GM10847 (cell line): ENCODE data around the gene OPCML.

Experiments used
- POLR2A ChIP-seq: IDR thresholded peaks from 2 replicates; pipeline ENCODE4 v1.6.1; 2011; ENCODE audit not compliant: insufficient read length; ENCODE audit errors: extremely low read depth

Gene OPCML

DNA sequence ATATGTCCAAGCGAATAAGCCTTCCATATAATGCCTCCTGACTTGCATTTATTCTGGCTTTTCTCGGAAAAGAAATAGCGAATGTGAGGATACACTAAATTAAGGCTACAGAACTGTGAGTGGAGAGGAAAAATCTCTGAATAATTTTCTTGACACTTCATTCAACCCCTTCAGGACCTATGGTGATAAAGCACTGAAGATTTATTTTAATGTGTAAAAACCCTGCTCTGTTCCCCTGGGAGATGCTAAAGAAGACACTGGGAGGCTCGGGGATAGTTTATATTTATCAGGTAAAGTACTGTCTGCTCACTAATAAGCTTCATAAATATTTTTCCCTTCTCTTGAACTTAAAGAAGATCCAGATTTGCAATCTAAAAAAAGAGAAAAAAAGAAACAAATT is 895.8 kb downstream of the OPCML start:
- TF ChIP-seq POLR2A, result no peak

DNA sequence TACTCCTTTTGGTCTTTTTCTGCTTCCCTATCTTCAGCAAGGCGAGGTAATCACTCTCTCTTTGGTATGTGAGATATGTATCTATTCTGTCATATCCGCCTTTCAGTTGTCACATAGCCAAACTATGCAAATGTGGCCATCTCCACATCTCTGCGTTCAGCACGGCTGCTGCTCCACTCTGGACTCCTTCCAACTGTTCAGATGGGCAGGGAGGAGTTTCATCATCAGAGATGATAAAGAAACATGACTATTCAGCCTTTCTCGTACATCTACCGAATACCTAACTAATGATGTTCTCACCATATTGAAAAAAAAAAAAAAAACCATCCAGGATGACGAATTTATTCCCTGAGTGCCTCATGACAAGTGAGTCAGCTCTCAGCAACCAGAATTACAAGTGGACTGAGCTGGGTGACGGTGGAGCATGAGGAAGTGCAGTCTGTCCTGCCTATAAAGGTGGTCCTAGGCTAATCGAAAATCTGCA is 899.6 kb downstream of the OPCML start:
- no peak for TF ChIP-seq POLR2A

DNA sequence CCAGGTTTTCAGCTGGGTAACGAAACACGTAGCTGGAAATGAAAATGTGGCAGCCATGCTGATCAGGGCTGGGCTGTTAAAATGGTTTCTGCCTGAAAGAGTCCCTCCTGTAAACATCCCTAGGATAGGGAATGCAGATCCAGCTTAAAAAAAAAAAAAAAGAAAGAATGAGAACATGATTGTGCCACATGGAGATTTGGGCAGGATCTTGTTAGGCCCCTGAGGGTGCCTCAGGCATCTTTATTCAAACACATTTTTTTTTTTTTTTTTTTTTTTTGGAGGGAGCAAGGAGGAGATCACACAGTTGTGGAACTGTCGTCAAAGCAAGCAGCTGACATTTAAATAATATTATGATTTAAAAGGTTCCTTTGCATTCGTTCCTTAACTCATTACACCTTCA is 900.3 kb downstream of the OPCML start:
- TF ChIP-seq POLR2A, result no peak

DNA sequence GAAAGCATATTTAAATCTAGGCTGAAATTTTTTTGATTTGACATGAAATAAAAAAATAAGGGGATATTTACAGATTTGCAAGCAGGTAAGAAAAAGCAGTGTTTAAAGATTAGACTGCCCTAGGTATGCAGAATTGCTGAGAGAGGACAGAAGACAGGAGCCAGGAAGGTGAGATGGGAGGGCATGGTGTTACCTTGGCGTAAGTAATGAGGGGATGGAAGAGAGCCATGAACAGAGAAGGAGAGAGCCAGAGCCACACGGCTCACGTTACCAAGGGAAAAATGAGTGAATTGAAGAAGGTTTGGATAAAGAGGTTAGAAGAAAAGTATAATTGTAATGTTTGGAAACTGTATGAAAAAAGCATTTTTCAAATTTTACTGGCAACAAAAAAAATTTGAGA is 904.3 kb downstream of the OPCML start:
- TF ChIP-seq POLR2A, result no peak

DNA sequence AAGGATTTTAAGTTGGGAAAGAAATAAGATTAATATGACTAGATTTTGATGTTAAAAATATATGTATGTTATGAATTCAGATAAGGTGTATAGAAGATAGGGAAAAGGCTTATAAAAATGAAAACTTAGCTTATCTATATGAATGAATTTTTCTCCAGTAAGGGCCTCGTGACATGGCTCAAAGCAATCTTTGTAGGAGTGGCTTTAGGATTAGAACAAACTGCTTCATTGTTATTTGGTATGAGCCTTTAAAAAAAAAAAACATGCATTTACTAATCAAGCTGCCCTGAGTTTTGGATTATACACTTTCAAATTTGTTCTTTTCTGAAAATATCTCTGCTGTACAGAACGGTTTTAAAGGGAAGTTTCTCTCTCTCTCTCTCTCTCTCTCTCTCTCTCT is 905.9 kb downstream of the OPCML start:
- no peak for TF ChIP-seq POLR2A

DNA sequence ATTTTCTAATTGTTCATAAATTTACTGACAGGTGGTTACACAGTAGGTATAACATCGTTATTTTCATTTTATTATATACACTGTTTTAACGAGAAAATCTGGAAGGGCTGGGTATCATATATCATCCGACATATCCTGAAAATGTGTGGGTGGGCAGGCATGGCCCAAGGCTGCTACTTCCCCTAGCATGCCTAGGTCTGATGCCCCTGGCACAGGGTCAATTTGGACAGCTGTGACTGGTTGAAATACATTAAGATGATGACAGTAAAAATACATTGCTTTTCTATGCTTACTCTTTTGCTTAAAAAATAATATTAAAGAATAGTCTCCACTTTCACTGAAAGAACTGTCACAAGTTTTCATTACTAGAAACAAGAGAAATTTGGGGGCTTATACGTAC is 908.8 kb downstream of the OPCML start:
- TF ChIP-seq POLR2A, result no peak

DNA sequence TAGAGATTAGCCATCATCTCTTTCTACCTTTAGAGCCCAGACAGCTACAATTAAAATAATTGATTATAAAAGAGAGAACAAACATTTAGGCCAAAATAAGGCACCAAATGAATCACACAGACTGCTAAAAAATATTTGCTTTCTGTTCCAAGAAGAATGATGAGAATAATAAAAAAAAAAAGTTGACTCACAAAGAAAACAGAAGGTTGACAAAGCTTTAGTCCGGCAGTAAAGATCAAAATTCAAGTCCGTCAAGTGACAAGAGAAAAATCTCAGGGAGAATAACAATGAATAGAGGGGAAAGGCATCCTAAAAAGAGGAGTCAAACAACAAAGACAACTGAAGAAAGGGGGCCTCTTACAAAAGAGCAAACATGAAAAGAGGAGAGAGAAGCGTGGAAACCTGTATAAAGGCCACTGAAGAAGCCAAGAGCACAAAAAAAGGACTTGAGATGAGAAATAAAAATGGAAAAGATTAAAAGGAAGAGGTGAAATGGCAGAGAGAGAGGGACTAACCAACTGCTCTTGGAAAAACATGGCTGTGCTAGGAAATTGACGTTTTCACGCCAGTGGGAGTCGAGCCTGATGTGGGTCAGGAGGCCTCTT is 910.2 kb downstream of the OPCML start:
- no peak for TF ChIP-seq POLR2A

DNA sequence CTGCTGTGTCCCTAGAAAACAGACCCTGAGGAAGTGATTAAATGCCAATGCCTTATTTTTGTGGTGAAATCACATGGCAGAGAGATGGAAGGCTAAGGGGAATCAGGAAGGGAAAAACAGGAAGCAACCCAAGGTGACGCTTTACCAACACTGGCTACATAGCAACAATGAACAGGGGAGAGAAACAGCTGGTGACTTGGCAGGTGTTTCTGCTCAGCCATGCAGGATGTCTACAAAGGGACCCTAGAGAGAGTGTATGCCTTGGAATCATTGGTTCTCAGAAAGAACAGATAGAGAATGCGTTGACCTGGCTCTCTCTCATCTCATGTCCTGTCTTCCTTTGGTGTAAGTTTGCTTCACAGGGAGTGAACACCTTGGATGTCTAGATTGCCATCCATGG is 911.9 kb downstream of the OPCML start:
- TF ChIP-seq POLR2A, result no peak

DNA sequence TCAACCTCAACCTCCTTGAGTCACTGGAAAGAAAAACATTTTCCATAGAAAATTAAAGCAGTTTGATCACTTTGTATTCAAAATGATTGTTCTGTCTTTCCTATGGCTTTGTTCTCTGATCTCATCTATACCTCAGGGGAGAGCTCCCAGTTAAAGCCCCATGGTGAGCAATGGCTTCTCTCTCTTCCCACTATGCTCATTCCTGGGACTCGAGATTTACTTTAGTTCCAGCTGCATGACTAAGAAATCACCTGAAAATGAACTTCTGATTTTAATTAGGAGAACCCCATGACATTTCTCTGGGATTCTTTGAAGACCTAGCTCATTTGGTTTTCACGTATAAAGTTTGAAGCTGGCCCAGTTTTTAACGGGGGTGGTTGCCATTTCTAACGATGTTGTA is 921.5 kb downstream of the OPCML start:
- no peak for TF ChIP-seq POLR2A

DNA sequence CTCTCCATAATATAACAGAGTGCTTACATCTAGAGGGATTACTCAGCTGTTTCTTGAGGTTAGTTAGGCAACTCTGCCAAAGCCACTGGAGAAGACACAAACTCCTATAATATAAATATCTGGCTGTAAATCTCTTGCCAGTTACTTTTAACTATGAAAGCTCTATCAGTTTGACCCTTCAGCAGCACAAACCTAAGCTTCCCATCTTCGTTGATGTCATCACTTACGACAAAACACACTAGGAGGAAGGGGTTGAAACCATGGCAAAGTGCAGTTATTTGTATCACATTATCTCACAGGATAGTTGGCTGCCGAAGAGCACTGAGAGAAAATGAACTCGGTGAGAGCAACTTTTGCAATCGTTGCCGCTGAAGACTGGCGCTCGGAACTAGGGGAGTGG is 922.1 kb downstream of the OPCML start:
- no peak for TF ChIP-seq POLR2A

DNA sequence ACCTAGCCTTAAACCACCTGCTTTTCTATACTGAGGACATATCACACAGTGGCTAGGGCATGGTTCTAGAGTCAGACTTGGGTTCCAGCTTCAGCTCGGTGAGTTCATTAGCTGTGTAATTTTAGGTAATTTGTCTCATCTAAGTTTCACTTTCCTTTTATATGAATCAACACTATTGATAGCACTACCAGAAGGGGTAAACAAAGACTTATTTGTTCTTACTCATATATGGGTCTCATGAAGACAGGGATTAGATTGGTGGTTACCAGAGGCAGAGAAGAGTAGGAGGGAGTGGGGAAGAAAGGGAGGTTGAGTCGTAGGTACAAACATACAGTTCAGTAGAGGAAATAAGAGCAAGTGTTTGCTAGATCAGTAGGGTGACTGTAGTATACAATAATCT is 924.7 kb downstream of the OPCML start:
- TF ChIP-seq POLR2A, result no peak

DNA sequence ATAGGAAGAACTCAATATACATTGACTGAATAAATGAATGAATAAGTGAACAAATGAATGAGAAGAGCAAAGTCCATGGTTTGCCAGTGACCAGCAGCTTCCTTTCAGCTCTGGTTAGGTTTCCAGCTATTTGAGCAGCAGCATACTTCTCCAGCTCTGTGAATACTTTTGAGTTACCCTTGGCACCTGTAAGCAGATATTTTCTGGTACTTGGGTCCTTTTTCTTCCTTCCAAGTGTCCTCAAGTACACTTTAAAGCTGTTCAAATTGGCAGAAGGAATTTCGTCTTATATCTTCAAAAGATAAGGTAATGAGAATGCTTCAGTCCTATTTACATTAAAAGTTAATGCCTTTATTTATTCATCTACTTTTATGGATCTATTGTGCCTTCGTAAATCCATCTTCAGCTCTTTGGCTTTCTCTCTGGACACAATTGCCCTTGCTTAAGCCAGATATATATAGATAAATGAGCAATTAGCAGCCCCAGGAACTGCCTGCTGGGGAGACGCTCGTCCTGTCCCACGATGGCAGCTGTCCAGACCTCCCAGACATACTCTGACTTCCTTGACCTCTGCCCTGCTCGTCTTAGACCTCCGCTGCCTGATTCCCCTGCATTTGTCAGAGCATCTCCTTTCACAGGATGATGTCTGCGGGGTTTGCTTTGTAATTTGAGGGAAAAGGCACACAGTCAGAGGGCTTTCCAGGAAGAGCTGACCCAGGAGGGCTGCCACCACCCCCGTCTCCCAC is 926.3 kb downstream of the OPCML start:
- TF ChIP-seq POLR2A, result no peak

DNA sequence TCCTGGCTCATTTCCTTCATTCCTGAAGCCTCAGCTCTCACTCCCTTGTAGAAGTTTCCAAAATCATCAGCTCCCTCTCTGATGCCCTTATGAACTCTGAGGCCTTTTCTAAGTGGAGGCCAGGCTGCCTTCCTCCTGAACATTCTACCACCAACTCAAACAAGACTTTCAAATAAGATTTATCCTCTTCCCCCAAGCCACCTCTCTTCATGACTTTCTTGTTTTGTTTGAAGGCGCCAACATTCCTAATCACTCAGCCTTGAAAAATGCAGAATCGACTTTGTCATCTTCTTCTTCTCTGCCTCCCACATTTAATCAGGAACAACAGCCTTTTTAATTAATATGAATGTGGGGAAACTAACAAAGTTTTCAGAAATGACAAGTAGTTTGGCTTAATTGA is 927.9 kb downstream of the OPCML start:
- no peak for TF ChIP-seq POLR2A

DNA sequence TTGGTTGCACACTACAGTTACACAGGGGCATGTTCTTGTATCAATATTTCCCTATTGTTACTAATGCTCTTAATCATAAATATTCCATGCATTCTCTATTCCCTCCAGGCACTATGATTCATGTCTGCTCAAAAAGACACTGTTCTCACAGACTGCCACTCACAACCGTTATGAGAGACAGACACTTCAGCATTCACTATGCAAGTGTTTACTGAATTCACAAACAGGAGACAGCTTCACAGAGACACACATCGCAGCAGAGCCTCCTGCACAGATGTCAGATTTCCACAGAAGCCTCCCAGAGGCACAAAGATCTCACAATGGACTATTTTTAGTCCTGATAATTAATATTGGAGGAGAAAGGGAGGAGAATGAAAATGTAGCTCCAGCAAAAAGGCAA is 930.4 kb downstream of the OPCML start:
- no peak for TF ChIP-seq POLR2A

DNA sequence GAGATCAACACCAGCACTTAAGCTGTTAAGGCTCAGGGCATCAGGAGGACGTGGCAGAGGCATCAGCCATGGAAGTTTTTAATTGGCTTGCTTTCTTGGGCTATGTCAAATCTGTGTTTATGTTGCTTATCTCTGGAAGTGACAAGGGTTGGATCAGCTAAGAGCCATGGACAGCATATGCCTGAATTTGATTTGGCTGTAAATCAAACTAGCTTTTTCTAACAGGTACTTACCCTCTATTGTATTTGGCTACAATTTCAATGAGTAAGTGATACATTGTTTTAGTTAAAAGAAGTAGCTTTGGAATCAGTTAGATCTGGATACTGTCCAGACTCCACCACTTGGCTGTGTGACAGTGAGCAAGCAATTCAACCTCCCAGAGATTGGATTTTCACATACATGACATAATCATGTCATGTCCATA is 936.6 kb downstream of the OPCML start:
- no peak for TF ChIP-seq POLR2A

DNA sequence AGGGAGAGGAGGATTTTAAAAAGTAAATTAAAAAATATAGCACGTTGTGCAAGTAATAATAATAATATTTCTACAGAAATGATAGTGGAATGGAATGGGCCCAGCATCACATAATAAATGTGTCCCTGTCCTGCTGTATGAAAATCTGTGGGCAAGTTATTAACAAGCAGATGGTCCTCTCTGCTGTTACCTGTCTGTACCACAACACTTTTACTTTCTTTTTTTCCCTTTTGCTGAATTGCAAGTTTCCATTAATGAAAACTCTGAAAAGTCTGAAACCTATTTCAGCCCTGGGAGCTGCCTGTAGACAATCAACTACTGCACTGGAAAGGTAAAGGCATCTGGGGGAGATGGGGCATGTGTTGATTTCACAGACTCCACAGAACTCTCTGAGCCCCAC is 937.1 kb downstream of the OPCML start:
- TF ChIP-seq POLR2A, result no peak

DNA sequence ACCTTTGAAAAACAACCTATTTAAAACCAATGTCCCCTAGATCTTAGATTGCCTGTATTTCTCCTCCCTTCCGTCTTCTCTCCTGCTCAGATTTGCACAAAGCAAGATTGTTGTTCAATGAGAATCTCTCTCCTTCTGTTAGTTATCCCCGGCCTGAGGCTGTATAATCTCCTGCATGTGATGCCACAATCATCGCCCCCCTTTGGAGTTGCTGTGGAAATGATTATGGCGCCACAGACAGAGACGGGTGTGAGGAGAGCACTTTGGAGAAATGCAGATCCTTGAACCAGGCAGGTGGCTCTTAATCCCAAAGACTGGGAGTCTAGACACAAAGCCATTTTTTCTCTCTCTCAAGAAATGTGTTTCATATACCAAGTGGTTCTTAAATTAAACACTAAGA is 941.3 kb downstream of the OPCML start:
- no peak for TF ChIP-seq POLR2A

DNA sequence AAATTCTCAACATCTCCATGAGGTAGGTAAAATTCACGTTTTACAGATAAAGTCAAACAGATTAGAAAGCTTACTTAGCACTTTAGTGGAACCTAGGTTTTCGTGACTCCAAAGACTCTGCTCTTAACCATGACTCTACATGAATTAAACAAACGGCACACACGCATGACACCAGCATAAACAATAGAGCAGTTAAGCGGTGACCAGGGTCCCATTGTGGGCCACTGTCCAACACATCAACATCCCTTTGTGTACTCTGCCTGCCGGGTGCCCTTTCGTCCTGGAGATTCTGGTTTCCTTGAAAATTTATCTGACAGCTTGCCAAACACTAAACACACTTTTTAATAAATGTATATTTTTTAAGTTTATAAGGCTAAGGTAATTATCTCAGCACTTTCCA is 941.7 kb downstream of the OPCML start:
- no peak for TF ChIP-seq POLR2A

DNA sequence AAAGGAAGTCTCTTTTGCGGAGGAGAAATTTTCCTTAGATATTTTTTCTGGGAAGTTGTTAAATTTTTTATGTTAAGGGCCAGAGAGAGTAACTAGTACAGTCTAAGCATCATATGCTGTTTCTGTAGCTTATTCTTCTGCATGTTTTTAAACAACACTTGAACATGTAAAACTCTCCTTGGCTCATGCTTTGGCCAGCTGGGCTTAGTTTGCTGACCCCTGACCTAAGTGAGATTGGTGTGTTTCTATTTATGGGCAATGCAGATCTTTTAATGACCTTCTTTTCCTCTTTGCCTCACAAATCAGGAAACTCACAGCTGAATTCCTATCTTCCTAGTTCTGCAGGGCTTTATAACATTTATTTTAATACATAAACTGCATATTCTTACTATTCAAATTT is 942.5 kb downstream of the OPCML start:
- TF ChIP-seq POLR2A, result no peak
